DMS114 treated with DMSO at 0.1 percent for 48 hours (cell line): ENCODE measurements around the gene CCDC57.

Experiments used
- DNase-seq: peaks from one replicate; lab custom pipeline; 2025; ENCODE audit not compliant: unreplicated experiment; lab: John Stamatoyannopoulos, UW

Gene CCDC57

DNA sequence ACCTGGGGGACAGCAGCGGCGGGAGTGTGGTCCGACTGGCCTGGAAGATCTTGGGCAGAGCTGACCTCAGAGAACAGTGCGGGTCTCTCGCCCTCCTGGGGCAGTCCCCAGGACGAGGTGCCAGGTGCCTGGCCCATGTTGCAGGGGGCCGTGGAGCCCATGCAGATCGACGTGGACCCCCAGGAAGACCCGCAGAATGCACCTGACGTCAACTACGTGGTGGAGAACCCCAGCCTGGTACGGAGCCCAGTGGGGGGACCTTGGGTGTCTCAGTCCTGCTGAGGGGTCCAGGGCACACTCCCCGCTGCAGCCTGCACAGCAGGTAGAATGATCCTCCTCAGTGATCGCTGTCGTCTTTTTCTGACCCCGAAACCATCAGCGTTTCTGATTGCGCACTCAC, 159.5 kb downstream of the CCDC57 start:
- DNase-seq = no peak

DNA sequence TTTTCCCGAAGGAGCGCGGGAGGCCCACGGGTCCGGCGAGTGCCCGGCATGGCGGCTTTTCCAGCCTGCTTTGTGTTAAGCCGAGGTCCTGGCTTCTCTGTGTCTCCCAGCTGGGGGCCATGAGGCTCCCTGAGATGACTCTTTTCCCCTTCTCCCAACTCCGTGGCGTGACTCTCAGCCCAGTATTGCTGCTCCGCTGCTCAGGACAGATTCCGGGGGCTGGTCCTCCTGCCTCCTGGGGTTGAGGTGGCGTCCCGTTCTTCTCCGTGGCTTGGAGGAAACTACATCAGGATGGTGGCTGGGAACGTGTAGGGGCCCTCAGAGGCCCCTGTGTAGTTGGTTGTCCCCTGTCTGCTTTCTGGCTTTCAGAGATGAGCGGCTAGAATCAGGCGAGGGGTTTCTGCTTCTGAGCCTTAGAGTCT, 160.0 kb downstream of the CCDC57 start:
- DNase-seq = no peak

DNA sequence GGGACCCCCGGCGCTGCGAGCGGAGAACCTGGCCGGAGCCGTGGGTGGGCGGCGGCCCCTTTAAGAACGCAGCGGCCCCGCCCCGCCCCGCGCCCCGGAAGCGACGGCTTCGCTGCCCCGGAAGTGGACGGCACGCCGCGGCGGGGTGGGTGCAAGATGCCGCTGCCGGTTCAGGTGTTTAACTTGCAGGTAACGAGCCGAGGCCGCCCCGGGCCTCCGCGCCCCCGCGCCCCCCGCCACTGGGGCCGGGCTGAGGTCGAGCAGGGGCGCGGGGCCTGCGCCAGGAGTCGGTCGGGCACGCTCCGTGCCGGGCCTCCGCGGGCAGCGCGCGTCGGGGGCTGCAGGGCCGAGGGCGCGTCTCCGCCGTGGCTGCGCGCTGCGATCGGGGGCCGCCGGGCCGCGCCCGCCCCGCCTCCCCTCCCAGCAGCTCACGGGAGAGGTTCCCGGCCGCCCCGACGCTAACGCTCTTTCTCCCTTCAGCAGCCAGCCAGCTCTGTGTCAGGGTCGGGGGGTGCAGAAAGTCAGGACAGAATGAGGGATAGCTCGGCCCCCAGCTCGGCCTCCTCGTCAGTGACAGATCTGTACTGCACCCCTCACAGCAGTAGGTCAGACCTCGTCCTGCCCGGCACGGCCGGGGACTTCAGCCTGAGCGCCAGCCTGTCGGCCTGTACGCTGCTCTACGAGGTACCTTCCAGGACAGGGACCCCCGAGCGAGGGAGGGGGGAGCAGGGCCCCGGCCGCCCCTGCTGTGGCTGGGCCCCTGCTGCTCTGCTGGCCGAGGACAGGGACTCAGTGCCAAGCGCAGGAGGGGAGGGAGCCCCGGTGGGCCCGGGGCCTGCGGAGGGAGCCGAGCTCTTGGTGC, 160.6 kb downstream of the CCDC57 start, which contains the start of the genes GPS1 and RFNG:
TSS of gene GPS1 (plus strand) at position 123 of the 862 bp plus-strand sequence. CDS start at position 157, 34 bp downstream.
TSS of gene RFNG (minus strand) at position 36 of the 862 bp plus-strand sequence. CDS start 45 bp downstream, outside the sequence.
- DNase-seq = peak; percentile 45
